GM21619 (cell line): ENCODE measurements around the gene DBR1.
"Not testable (repeated sequence)": the region's sequence is repeated elsewhere in the genome, so short reads cannot be mapped to it uniquely, and the experiment has no call there.

ENCODE experiments used
- ATAC-seq: cut with Tn5 transposase; IDR thresholded peaks from one replicate; pipeline ENCODE4 v1.9.1; 2021; ENCODE audit not compliant: unreplicated experiment

The DBR1 gene

GRCh38 chr3:138187296-138188012 is 12.7 kb upstream of the DBR1 start, which contains the start of gene ARMC8:
ARMC8 (plus strand) TSS chr3:138187301; CDS start chr3:138187555, 254 bp downstream.
- peak; percentile 56 for ATAC-seq

- peak; percentile 88 for ATAC-seq
These were observed 12.1 kb upstream of the DBR1 start for GRCh38 chr3:138186803-138187295.

GRCh38 chr3:138186221-138186620 is 11.5 kb upstream of the DBR1 start:
- no peak for ATAC-seq

GRCh38 chr3:138184994-138185393 is 10.3 kb upstream of the DBR1 start:
- ATAC-seq = no peak

GRCh38 chr3:138180375-138181029 is 5.8 kb upstream of the DBR1 start:
- ATAC-seq = peak; percentile 62

GRCh38 chr3:138173769-138174420 is 826 bp downstream of the DBR1 start:
- ATAC-seq = no peak

GRCh38 chr3:138172625-138173024 is 2.1 kb downstream of the DBR1 start:
- no peak for ATAC-seq

- no peak for ATAC-seq
These were observed 9.7 kb downstream of the DBR1 start for GRCh38 chr3:138165061-138165460.

- ATAC-seq = no peak
These were observed 17.0 kb downstream of the DBR1 start for GRCh38 chr3:138157743-138158142.

GRCh38 chr3:138154534-138154933 is 20.2 kb downstream of the DBR1 start:
- no peak for ATAC-seq

- no peak for ATAC-seq
These were observed 26.2 kb downstream of the DBR1 start for GRCh38 chr3:138148503-138148902.

GRCh38 chr3:138142181-138142580 is 32.5 kb downstream of the DBR1 start:
- not testable (repeated sequence) for ATAC-seq

GRCh38 chr3:138140940-138141339 is 33.8 kb downstream of the DBR1 start:
- ATAC-seq = no peak

GRCh38 chr3:138139691-138140090 is 35.0 kb downstream of the DBR1 start:
- ATAC-seq = no peak

GRCh38 chr3:138137861-138138260 is 36.9 kb downstream of the DBR1 start:
- no peak for ATAC-seq

GRCh38 chr3:138136201-138136600 is 38.5 kb downstream of the DBR1 start:
- no peak for ATAC-seq

GRCh38 chr3:138135833-138136194 is 38.9 kb downstream of the DBR1 start:
- no peak for ATAC-seq

- ATAC-seq = no peak
These were observed 39.4 kb downstream of the DBR1 start for GRCh38 chr3:138135146-138135832.

GRCh38 chr3:138132239-138132638 is 42.5 kb downstream of the DBR1 start, which contains the start of gene A4GNT:
A4GNT (minus strand) TSS chr3:138132390; CDS start chr3:138131256, 1,134 bp downstream.
- no peak for ATAC-seq

- ATAC-seq = no peak
These were observed 46.9 kb downstream of the DBR1 start for GRCh38 chr3:138127636-138128365.
